Osteoblast (primary cell): Measurements from ENCODE around the gene JAG2. TPM values are rescaled to one million over a fixed set of nuclear protein-coding genes. Genes with fewer than 3 reads are reported as not detected.

Experiments
- DNase-seq: peaks from one replicate; pipeline ENCODE4 v3.0.0; 2011; ENCODE audit warnings: low spot score, mixed read lengths; ENCODE audit not compliant: insufficient read length; ENCODE audit errors: missing footprints
- H2AFZ ChIP-seq: 2 replicates; pipeline ENCODE4 v1.6.0; 2011; ENCODE audit warnings: mild to moderate bottlenecking, low read length
- H3K27ac ChIP-seq: 2 replicates; pipeline ENCODE4 v1.5.1; 2011; ENCODE audit warnings: mild to moderate bottlenecking, low read depth, low read length, moderate library complexity
- H3K27me3 ChIP-seq: 2 replicates; pipeline ENCODE4 v1.6.0; 2012; ENCODE audit warnings: mild to moderate bottlenecking, control low read depth, inconsistent platforms, low read length, moderate library complexity; ENCODE audit not compliant: insufficient read depth
- H3K36me3 ChIP-seq: 2 replicates; pipeline ENCODE4 v1.5.1; 2011; ENCODE audit warnings: mild to moderate bottlenecking, low read length, control low read depth, moderate library complexity; ENCODE audit not compliant: insufficient read depth
- H3K4me1 ChIP-seq: 2 replicates; pipeline ENCODE4 v1.5.1; 2011; ENCODE audit warnings: mild to moderate bottlenecking, low read length, control low read depth, moderate library complexity; ENCODE audit not compliant: insufficient read depth
- H3K4me2 ChIP-seq: 2 replicates; pipeline ENCODE4 v1.6.0; 2011; ENCODE audit warnings: mild to moderate bottlenecking, low read length; ENCODE audit not compliant: insufficient read depth
- H3K4me3 ChIP-seq: fragments of 200-600 bp; sonication (generic); 3 replicates; pipeline ENCODE4 v1.5.1; 2012; ENCODE audit warnings: mild to moderate bottlenecking, low read length, inconsistent platforms; ENCODE audit not compliant: insufficient read depth
- H3K79me2 ChIP-seq: 2 replicates; pipeline ENCODE4 v1.6.0; 2012; ENCODE audit warnings: mild to moderate bottlenecking, low read length, control low read depth, inconsistent platforms; ENCODE audit not compliant: insufficient read depth
- H3K9me3 ChIP-seq: 2 replicates; pipeline ENCODE4 v1.5.1; 2011; ENCODE audit warnings: low read depth, low read length, control low read depth
- H4K20me1 ChIP-seq: 2 replicates; pipeline ENCODE4 v1.6.0; 2012; ENCODE audit warnings: mild to moderate bottlenecking, low read length, control low read depth; ENCODE audit not compliant: insufficient read depth
- CTCF ChIP-seq: IDR thresholded peaks from 2 replicates; pipeline ENCODE4 v1.5.1; 2011; ENCODE audit warnings: mild to moderate bottlenecking, low read depth, low read length, moderate library complexity; ENCODE audit errors: extremely low read depth
- total RNA-seq: library from RNA; depleted of rRNA; stranded (reverse); fragments of >200 nt; gene quantifications from 2 replicates; pipeline ENCODE4 v1.2.3, GENCODE V29; 2012

Gene JAG2
- total RNA-seq, 1 donor = 3.3 TPM

- no peak overlapping the region for H3K27ac ChIP-seq
- peaks cover 35% of the 10 kb centered on the region for H3K27me3 ChIP-seq
- H3K9me3 ChIP-seq = no peaks in the 10 kb centered on the region
- H3K4me1 ChIP-seq = no peaks in the 10 kb centered on the region
- H2AFZ ChIP-seq = no peak overlapping the region
- no peak for DNase-seq
- H4K20me1 ChIP-seq = no peaks in the 10 kb centered on the region
- H3K4me2 ChIP-seq = no peak overlapping the region
- H3K79me2 ChIP-seq = no peaks in the 10 kb centered on the region
- H3K4me3 ChIP-seq = no peak overlapping the region
- no peak for TF ChIP-seq CTCF
- no peaks in the 10 kb centered on the region for H3K36me3 ChIP-seq
Measured at GRCh38 chr14:105108516-105108864, 60.1 kb downstream of the JAG2 start.

DNA sequence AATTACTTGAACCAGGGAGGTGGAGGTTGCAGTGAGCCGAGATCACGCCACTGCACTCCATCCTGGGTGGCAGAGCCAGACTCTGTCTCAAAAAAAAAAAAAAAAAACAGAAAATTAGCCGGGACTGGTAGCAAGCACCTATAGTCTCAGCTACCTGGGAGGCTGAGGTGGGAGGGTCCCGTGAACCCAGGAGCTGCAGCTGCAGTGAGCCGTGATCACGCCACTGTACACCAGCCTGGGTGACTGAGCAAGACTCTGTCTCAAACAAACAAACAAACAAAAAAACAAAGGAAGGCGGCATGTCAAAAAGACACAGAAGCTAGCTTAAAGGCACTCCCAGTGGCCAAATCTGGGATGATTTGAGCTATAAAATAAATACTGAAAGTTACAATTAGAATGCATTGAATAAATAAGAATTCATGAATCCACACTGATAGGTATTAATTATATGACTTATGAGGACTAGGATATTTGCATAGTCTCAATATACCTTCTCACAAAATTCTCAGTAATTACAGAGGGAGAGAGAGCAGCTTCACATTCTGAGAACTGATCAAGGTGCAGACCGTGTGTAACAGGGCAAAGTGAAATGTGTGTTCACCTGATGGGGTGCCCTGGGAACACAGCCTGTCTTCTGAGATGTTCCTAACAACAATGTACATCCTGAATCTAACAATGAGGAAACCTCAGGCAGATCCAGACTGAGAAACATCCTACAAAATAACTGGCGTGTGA, 60.6 kb downstream of the JAG2 start:
- H3K4me2 ChIP-seq = no peak overlapping the region
- H3K4me1 ChIP-seq = no peaks in the 10 kb centered on the region
- peaks cover 40% of the 10 kb centered on the region for H3K27me3 ChIP-seq

DNA sequence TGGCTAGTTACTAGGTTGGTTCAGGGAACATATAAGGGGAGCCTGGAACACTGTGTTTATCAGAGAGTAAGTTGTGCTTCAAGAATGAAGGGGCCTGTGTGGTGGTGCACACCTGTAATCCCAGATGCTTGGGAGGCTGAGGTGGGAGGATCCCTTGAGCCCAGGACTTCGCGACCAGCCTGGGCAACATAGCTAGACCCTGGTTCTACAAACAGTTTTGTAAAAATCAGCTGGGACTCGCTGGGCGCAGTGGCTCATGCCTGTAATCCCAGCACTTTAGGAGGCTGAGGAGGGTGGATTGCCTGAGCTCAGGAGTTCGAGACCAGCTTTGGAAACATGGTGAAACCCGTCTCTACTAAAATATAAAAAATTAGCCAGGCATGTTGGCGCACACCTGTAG, 61.2 kb downstream of the JAG2 start:
- no peak overlapping the region for H3K4me2 ChIP-seq
- no peak overlapping the region for H3K4me3 ChIP-seq
- no peak for TF ChIP-seq CTCF

More for the DNA sequence above, 60.6 kb downstream of the JAG2 start:
- Histone ChIP-seq H3K79me2 (no peaks in the 10 kb centered on the region), H3K4me3 (no peak overlapping the region), H4K20me1 (no peaks in the 10 kb centered on the region), H3K27ac (no peak overlapping the region), H3K9me3 (no peaks in the 10 kb centered on the region), H3K36me3 (no peaks in the 10 kb centered on the region), H2AFZ (no peak overlapping the region)
- TF ChIP-seq CTCF = no peak
- no peak for DNase-seq

DNA sequence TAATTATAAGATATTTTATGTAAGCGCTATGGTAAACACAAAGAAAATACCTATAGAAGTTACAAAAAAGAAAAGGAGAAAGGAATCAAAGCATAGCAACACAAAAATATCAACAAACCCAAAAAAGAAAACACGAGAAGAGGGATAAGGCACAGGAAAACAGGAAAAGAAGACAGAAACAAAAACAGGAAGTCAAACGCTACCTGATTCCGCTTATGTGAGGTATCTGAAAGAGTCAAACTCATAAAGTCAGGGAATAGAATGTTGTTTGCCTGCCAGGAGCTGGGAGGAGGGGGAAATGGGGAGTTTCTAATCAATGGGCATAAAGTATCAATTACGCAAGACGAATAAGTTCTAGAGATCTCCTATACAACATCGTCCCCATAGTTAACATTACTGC, 63.4 kb downstream of the JAG2 start:
- TF ChIP-seq CTCF = no peak
- DNase-seq = no peak
- no peaks in the 10 kb centered on the region for H3K36me3 ChIP-seq
- H3K4me1 ChIP-seq = no peaks in the 10 kb centered on the region
- H3K79me2 ChIP-seq = no peaks in the 10 kb centered on the region
- H4K20me1 ChIP-seq = no peaks in the 10 kb centered on the region
- H3K27ac ChIP-seq = no peak overlapping the region
- H3K9me3 ChIP-seq = no peaks in the 10 kb centered on the region
- H2AFZ ChIP-seq = no peak overlapping the region
- peaks cover 42% of the 10 kb centered on the region for H3K27me3 ChIP-seq
- H3K4me2 ChIP-seq = no peak overlapping the region
- H3K4me3 ChIP-seq = no peak overlapping the region

More for the DNA sequence above, 61.2 kb downstream of the JAG2 start:
- no peak for DNase-seq
- H2AFZ ChIP-seq = no peak overlapping the region
- no peaks in the 10 kb centered on the region for H3K79me2 ChIP-seq
- H3K27me3 ChIP-seq = peaks cover 42% of the 10 kb centered on the region
- H3K9me3 ChIP-seq = no peaks in the 10 kb centered on the region
- H3K4me1 ChIP-seq = no peaks in the 10 kb centered on the region
- H3K27ac ChIP-seq = no peak overlapping the region
- H3K36me3 ChIP-seq = no peaks in the 10 kb centered on the region
- no peaks in the 10 kb centered on the region for H4K20me1 ChIP-seq
